Activated CD4-positive, alpha-beta T cell treated with anti-CD3 and anti-CD28 coated beads, Interleukin-2, Interleukin-6, amounts not matched to agents 100 ng/mL and 50 ng/mL, durations not matched to agents 16 hours and 8 hours (primary cell): ENCODE measurements around the gene ACSL6.

Experiments
- DNase-seq: peaks from one replicate; pipeline ENCODE4 v3.0.0-alpha.2; 2020

Gene ACSL6

GRCh38 chr5:131998431-131999040 lies 12.9 kb downstream of the ACSL6 start:
- no peak for DNase-seq

GRCh38 chr5:131997727-131998117 lies 13.7 kb downstream of the ACSL6 start:
- no peak for DNase-seq

DNA sequence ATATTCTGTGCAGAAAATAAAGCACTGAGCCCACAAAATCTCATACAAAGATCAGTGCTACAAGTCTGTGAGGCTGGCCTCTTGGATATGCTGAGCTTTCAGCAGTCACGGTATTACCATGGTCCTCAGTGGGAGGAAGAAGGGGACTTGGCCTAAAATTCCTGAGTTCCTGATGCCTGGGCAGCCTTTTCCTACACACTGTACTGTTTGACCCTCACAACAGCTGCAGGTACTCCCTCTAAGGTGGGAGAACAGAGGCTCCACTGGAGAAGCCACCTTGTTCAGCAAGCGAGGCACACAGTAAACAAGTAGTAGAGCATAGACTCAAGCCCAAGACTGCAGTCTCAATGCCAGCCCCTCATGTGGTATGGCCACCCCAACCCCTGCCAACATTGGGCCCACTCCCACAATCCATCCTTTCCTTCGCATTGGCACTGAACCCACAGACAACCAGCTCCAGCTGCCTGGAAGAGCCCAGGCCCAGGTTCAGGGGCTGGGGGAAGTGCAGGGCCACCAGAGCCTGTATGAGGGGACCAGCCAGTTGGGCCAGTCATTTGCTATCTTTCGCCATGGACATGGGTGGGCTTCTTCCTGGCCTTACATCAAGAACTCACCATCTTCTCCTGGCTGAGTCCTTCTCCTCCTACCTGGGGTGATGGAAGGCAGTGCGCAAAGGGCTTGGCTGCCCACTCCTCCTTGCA lies 14.3 kb downstream of the ACSL6 start:
- no peak for DNase-seq

- no peak for DNase-seq
These were observed 15.0 kb downstream of the ACSL6 start for GRCh38 chr5:131996210-131997025.

DNA sequence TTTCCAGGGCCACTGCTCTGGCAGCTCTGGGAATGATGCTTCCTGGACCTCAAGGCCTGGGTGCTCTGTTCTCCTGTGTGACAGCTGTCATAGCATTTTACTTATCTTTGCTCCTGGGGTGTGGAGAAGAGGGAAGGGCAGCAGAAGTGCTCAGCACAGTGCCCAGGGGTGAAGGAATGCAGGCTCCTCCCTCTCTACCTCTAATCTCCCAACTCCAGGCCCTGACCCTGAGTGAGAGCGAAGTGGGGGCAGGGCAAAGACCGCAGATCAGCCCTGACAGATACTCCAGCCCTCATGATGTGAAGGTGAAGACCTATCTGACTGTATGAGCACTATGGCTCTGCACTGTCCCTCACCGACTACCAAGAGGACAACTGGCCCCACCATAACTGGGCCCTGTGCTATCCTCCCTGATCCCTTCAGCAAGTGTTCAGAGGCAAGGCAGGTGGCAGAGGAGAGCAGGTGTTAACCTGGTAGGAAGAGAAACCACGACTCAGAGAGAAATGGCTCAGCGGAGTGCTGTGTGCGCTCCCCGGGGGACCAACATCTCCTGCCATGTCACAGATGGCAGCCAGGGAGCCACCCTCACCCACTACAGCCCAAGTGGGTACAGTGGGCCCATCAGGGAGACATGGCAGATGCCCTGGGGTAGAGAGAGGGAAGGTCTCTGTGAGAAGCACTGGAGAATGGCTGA lies 16.8 kb downstream of the ACSL6 start:
- no peak for DNase-seq

DNA sequence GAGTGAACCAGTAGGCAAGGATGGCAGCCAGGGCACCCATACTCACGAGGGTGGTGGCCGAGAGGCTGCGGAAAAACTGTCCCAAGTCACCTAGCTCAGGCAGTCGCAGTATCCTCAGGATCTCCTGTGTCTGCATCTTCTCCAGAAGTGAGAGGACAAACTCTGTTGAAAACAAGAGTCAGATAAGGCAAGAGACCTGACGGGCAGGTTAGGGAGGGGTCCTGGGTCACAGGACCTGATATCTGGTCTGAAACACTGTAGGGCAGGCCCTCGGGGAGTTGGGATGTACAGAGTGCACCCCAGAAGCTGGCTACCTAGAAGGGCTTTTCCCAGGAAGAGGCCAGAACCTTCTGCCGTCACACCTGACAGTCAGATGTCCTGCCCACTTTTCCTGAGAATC lies 17.4 kb downstream of the ACSL6 start:
- DNase-seq = no peak

GRCh38 chr5:131993676-131994075 lies 17.8 kb downstream of the ACSL6 start:
- DNase-seq = no peak

DNA sequence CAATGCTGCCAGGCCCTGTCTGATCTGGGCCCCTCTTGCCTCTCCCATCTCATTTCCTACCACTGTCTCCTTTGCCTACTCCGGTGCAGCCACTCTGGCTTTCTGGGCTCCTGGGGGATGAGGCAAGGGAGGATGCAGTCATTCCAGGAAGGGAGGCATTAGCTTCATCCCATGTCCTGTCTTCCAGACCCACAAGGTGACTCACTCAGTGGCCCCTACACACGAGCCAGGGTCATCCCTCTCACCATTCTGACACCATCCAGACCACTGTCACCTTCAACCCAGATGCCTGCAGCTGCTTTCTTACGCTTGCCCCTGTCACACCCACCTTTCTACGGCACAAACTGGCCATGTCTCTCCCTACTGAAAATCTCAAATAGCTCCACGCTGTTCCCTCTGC lies 19.1 kb downstream of the ACSL6 start:
- DNase-seq = no peak

- no peak for DNase-seq
These were observed 19.7 kb downstream of the ACSL6 start for GRCh38 chr5:131991593-131992324.

DNA sequence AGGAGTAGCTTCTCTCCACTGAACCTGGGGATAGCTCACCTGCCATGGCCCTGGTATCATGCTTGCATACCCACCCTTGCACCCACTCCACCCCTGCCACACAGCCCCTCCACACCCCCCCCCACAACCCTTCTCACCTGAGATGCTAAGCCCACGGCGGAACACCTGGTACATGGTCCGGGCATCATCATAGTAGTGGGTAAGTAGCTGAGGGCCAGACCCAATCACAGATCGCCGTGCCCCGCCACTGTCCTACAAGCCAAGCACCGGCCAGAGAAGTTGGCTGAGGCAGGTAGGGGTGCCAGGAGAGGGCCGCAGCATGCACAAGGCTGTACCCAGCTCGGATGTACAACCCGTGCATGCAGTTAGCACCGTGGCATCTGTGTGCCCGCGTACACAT lies 20.7 kb downstream of the ACSL6 start:
- no peak for DNase-seq

DNA sequence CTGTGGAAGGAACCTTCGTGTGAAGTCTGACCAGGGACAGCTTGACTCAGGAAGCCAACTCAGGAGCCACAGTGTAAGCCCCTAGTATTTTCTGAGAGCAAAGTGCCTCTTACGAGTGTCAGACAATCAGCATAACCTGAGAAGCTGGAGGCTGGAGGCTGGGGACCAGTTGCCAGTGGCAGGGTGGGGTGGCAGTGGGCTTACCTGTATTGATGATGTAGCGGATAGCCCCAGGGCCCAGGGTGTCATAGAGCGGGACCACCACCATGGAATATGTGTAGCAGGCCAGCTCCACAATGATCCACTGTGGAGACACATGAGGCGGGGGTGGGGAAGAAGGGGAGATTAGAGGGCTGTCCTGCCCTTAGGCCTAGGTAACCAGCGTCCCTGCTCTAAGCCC lies 22.9 kb downstream of the ACSL6 start:
- no peak for DNase-seq

GRCh38 chr5:131987251-131987650 lies 24.2 kb downstream of the ACSL6 start:
- no peak for DNase-seq

DNA sequence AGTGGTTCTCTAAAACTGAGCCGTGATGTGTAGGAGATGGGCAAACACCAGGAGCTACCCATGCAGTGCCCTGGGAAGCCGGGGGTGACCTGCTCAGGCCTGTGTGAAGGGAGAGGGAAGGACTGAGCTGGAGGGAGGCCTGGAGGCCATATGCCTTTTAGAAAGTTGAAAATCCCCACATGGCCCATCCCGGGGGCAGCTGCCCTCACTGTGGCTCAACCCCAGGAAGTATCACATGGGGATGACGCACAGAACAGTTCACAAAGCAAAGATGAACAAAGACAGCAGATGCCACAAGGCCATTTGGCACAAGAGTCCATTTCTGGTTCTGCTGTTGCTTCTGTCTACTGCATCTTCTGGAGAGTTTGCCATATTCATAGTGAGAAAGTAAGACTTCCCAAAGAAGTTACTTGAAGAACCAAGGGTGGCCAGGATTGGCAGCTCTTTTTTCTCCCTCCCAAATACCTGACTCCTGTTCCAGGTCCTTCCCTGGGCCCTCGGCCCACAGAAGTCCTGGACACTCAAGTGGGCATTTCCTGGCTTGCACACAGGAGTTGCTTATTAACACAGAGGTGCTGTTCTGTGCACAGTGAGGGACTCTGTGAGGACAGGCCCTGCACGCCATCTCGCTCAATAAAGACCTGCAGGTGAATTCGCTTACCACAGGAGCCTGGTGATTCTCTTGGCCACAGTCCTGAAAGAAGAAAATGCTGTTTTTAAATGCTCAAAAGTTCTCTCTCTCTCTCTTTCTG lies 25.1 kb downstream of the ACSL6 start:
- DNase-seq = no peak

- DNase-seq = no peak
These were observed 26.3 kb downstream of the ACSL6 start for GRCh38 chr5:131984956-131985665.

- no peak for DNase-seq
These were observed 28.1 kb downstream of the ACSL6 start for GRCh38 chr5:131983244-131983771.

GRCh38 chr5:131981516-131981915 lies 29.9 kb downstream of the ACSL6 start:
- no peak for DNase-seq

- DNase-seq = no peak
These were observed 30.8 kb downstream of the ACSL6 start for GRCh38 chr5:131980696-131981095.

- DNase-seq = no peak
These were observed 31.6 kb downstream of the ACSL6 start for GRCh38 chr5:131979816-131980215.

- no peak for DNase-seq
These were observed 34.2 kb downstream of the ACSL6 start for GRCh38 chr5:131977212-131977604.

GRCh38 chr5:131976414-131977211 lies 34.8 kb downstream of the ACSL6 start:
- no peak for DNase-seq
